SU-DHL-6 (cell line): ENCODE measurements around the gene TIMM17B.

Experiments used
- H2AFZ ChIP-seq: fragments of 200-600 bp; sonication (generic); 2 replicates; pipeline ENCODE4 v1.6.1; 2014; ENCODE audit warnings: low read depth, mild to moderate bottlenecking, moderate library complexity, mixed read lengths, antibody characterized with exemption, low read length; ENCODE audit not compliant: severe bottlenecking
- H3F3A ChIP-seq: fragments of 200-600 bp; shearing (Covaris generic); 2 replicates; pipeline ENCODE4 v1.6.0; 2016; ENCODE audit warnings: antibody characterized with exemption, mild to moderate bottlenecking; ENCODE audit not compliant: insufficient read depth
- H3K27ac ChIP-seq: fragments of 200-600 bp; sonication (generic); 2 replicates; pipeline ENCODE4 v1.5.1; 2016; ENCODE audit warnings: low read depth, mild to moderate bottlenecking, low read length, moderate library complexity, mixed read lengths
- H3K27me3 ChIP-seq: fragments of 200-600 bp; sonication (generic), shearing (Covaris generic); 2 replicates; pipeline ENCODE4 v1.6.0; 2014; ENCODE audit warnings: mild to moderate bottlenecking, low read length
- H3K36me3 ChIP-seq: fragments of 200-600 bp; sonication (generic); 2 replicates; pipeline ENCODE4 v1.6.1; 2014; ENCODE audit warnings: mild to moderate bottlenecking, low read length, mixed read lengths
- H3K4me2 ChIP-seq: fragments of 300-600, 200-600 bp; shearing (Covaris generic), sonication (generic); 2 replicates; pipeline ENCODE4 v1.6.0; 2014; ENCODE audit warnings: low read length, low read depth, mild to moderate bottlenecking; ENCODE audit not compliant: poor library complexity, severe bottlenecking
- H3K4me3 ChIP-seq: fragments of 200-600 bp; sonication (generic); 2 replicates; pipeline ENCODE4 v1.5.1; 2014; ENCODE audit warnings: antibody characterized with exemption, low read length, mild to moderate bottlenecking, mixed read lengths; ENCODE audit not compliant: insufficient read depth, poor library complexity, severe bottlenecking
- H3K79me2 ChIP-seq: fragments of 200-600 bp; sonication (generic); 2 replicates; pipeline ENCODE4 v1.6.1; 2014; ENCODE audit warnings: mild to moderate bottlenecking, low read length, moderate library complexity; ENCODE audit not compliant: insufficient read depth
- H3K9ac ChIP-seq: fragments of 200-600 bp; sonication (generic); 2 replicates; pipeline ENCODE4 v1.7.0; 2014; ENCODE audit warnings: mild to moderate bottlenecking, low read length
- H3K9me2 ChIP-seq: fragments of 200-600 bp; sonication (generic); replicated peaks from 2 replicates; pipeline ENCODE4 v1.6.1; 2014; ENCODE audit warnings: low read length; ENCODE audit not compliant: insufficient read depth
- H3K9me3 ChIP-seq: fragments of 200-600 bp; sonication (generic); 2 replicates; pipeline ENCODE4 v1.6.1; 2014; ENCODE audit warnings: low read length, mixed read lengths; ENCODE audit not compliant: insufficient read depth
- H4K20me1 ChIP-seq: fragments of 200-600 bp; sonication (generic); 2 replicates; pipeline ENCODE4 v1.6.1; 2014; ENCODE audit warnings: low read depth, mild to moderate bottlenecking, antibody characterized with exemption, low read length, moderate library complexity, mixed read lengths
- EZH2phosphoT487 ChIP-seq: fragments of 200-600 bp; sonication (generic), shearing (Covaris generic); conservative IDR thresholded peaks from 2 replicates; pipeline ENCODE4 v1.6.1; 2018; ENCODE audit warnings: mild to moderate bottlenecking, antibody characterized with exemption, low read length, moderate library complexity, mixed read lengths
- TF ChIP-seq, protein P1 (sequence below): fragments of 200-600 bp; sonication (generic); IDR thresholded peaks from one replicate; pipeline ENCODE4 v1.5.1; 2017; ENCODE audit warnings: antibody characterized with exemption, mild to moderate bottlenecking, low read length, moderate library complexity; ENCODE audit not compliant: insufficient read depth, poor library complexity, severe bottlenecking

The TIMM17B gene

DNA sequence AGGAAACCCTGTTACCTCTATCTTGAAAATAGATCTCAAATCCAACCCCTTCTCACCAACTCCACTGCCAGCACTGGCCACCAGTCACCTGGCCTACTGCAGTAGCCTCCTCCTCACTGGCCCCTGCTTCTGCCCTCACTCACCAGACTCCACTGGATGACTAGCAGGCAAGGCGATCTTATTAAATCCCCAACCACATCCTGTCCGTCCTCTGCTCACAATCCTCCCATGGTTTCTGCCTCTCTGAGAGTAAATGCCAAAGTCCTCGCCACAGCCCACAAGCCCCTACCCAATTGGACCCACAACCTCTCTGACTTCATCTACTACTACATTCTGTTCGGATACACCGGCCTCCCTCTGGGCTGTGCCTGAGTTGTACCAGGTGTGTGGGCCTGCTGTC, 26.7 kb upstream of the TIMM17B start:
- Histone ChIP-seq H3K79me2 (no peaks in the 10 kb centered on the region), H4K20me1 (no peaks in the 10 kb centered on the region)

DNA sequence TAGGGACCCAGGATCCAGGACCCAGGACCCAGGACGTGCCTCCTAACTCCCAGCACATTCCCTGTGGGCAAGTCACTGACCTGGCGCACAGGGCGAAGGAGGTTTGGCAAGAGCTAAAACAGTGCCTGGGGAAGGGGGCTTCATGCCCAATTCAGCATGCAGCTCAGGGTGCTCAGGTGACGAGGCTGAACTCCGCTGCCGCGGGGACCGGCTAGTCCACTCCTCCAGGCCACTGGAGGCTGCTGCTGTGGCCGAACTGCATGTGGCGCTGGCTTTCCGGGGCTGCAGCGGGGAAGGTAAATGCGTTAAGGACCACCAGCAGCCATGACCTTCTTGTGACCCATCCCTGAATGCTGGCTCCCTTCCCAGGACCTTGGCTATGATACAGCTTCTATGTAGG, 26.2 kb upstream of the TIMM17B start:
- H3K9me3 ChIP-seq = no peaks in the 10 kb centered on the region
- H3F3A ChIP-seq = peaks cover 17% of the 10 kb centered on the region
- no peak overlapping the region for H3K9ac ChIP-seq
- no peaks in the 10 kb centered on the region for H4K20me1 ChIP-seq
- TF ChIP-seq, protein P1, sequence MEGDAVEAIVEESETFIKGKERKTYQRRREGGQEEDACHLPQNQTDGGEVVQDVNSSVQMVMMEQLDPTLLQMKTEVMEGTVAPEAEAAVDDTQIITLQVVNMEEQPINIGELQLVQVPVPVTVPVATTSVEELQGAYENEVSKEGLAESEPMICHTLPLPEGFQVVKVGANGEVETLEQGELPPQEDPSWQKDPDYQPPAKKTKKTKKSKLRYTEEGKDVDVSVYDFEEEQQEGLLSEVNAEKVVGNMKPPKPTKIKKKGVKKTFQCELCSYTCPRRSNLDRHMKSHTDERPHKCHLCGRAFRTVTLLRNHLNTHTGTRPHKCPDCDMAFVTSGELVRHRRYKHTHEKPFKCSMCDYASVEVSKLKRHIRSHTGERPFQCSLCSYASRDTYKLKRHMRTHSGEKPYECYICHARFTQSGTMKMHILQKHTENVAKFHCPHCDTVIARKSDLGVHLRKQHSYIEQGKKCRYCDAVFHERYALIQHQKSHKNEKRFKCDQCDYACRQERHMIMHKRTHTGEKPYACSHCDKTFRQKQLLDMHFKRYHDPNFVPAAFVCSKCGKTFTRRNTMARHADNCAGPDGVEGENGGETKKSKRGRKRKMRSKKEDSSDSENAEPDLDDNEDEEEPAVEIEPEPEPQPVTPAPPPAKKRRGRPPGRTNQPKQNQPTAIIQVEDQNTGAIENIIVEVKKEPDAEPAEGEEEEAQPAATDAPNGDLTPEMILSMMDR = no peak
- no peak for TF ChIP-seq EZH2phosphoT487
- H3K36me3 ChIP-seq = no peaks in the 10 kb centered on the region
- no peaks in the 10 kb centered on the region for H3K9me2 ChIP-seq
- no peak overlapping the region for H3K4me3 ChIP-seq
- H3K4me2 ChIP-seq = no peak overlapping the region
- no peak overlapping the region for H2AFZ ChIP-seq
- H3K27ac ChIP-seq = no peak overlapping the region
- no peaks in the 10 kb centered on the region for H3K79me2 ChIP-seq
- H3K27me3 ChIP-seq = no peaks in the 10 kb centered on the region

More for the DNA sequence above, 26.7 kb upstream of the TIMM17B start:
- Histone ChIP-seq H2AFZ (no peak overlapping the region), H3K27me3 (no peaks in the 10 kb centered on the region), H3K27ac (no peak overlapping the region), H3F3A (peaks cover 14% of the 10 kb centered on the region), H3K9me3 (no peaks in the 10 kb centered on the region), H3K9ac (no peak overlapping the region), H3K4me2 (no peak overlapping the region), H3K36me3 (no peaks in the 10 kb centered on the region), H3K4me3 (no peak overlapping the region), H3K9me2 (no peaks in the 10 kb centered on the region)
- TF ChIP-seq, protein P1 = no peak
- no peak for TF ChIP-seq EZH2phosphoT487

DNA sequence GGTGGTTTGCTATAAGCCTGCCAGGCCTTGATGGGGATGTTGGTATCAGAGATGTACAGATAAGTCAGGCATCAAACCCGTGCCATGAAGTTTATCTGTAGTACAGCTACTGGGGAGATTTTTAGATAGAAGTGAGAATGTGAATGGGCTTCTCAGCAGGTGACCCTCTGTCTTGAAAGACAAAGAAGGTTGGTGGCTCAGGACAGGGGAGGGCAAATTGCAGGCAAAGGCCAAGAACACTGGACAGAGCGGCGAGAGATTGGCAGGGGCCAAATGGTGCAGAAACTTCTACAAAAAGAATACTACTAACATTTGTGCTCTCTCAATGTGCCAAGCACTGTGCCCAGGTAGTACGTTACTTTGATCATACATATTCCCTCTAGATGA, 23.1 kb upstream of the TIMM17B start:
- Histone ChIP-seq H2AFZ (no peak overlapping the region), H3K27me3 (no peaks in the 10 kb centered on the region), H3K79me2 (peaks cover 19% of the 10 kb centered on the region), H4K20me1 (no peaks in the 10 kb centered on the region), H3K36me3 (no peaks in the 10 kb centered on the region), H3K9me2 (no peaks in the 10 kb centered on the region), H3K27ac (peak overlapping the region; percentile 53; the same call in 1 of the 2 replicates), H3F3A (peaks cover 17% of the 10 kb centered on the region), H3K9ac (no peak overlapping the region), H3K9me3 (no peaks in the 10 kb centered on the region), H3K4me3 (no peak overlapping the region), H3K4me2 (no peak overlapping the region)
- TF ChIP-seq, protein P1 = no peak
- TF ChIP-seq EZH2phosphoT487 = no peak
